Measurements from ENCODE around the gene MRM3. TPM values are rescaled to one million over a fixed set of nuclear protein-coding genes. Genes with fewer than 3 reads are reported as not detected.

Gene MRM3
- total RNA-seq, 2 experiments from 2014 or later, result 29.5 to 47.1 TPM

GRCh38 chr17:811051-811784 is 29.1 kb downstream of the MRM3 start:
- H2AFZ ChIP-seq (ENCODE audit: low read length), result no peak overlapping the region
- no peak overlapping the region for H3K27ac ChIP-seq (ENCODE audit: low read depth, low read length, poor library complexity, severe bottlenecking)
- intact Hi-C loops (cut with micrococcal nuclease; ENCODE audit: unreplicated experiment), result no loop called here
- CTCF ChIA-PET (ENCODE audit: unreplicated experiment), result no interaction called here
- no peaks in the 10 kb centered on the region for H3K9me2 ChIP-seq (ENCODE audit: insufficient read depth, low read length)
- H3K79me2 ChIP-seq (ENCODE audit: insufficient read depth, low read depth, low read length), result no peaks in the 10 kb centered on the region
- no peak overlapping the region for H3K4me2 ChIP-seq (ENCODE audit: low read length)
- POLR2A ChIA-PET, result no interaction called here
- no peaks in the 10 kb centered on the region for H3K4me1 ChIP-seq (ENCODE audit: insufficient read depth, low read length, poor library complexity, severe bottlenecking)
- no peak for DNase-seq (ENCODE audit: low spot score)
- no peaks in the 10 kb centered on the region for H3K9me3 ChIP-seq (ENCODE audit: low read length)
- TF ChIP-seq CTCF (conservative IDR thresholded peaks at IDR 0.05; ENCODE audit: low read length) (no peak), EZH2phosphoT487 (IDR thresholded peaks at IDR 0.05; ENCODE audit: borderline replicate concordance, low read depth, low read length) (no peak)
- H3K4me3 ChIP-seq (ENCODE audit: low read depth, low read length, poor library complexity, severe bottlenecking), result no peak overlapping the region
- H4K20me1 ChIP-seq (ENCODE audit: insufficient read depth, low read length), result no peaks in the 10 kb centered on the region
- no TSS peak for BruUV-seq (replicated peaks)
- H3K36me3 ChIP-seq (ENCODE audit: insufficient read depth, low read length), result no peaks in the 10 kb centered on the region

- intact Hi-C loops (cut with micrococcal nuclease; ENCODE audit: unreplicated experiment), result no loop called here
- no TSS peak for BruUV-seq (replicated peaks)
- Histone ChIP-seq H2AFZ (ENCODE audit: low read length) (no peak overlapping the region), H3K9me3 (ENCODE audit: low read length) (no peaks in the 10 kb centered on the region), H3K79me2 (ENCODE audit: insufficient read depth, low read depth, low read length) (no peaks in the 10 kb centered on the region), H3K4me3 (ENCODE audit: low read depth, low read length, poor library complexity, severe bottlenecking) (no peak overlapping the region), H3K27ac (ENCODE audit: low read depth, low read length, poor library complexity, severe bottlenecking) (no peak overlapping the region), H4K20me1 (ENCODE audit: insufficient read depth, low read length) (no peaks in the 10 kb centered on the region), H3K4me1 (ENCODE audit: insufficient read depth, low read length, poor library complexity, severe bottlenecking) (no peaks in the 10 kb centered on the region), H3K4me2 (ENCODE audit: low read length) (no peak overlapping the region), H3K36me3 (ENCODE audit: insufficient read depth, low read length) (no peaks in the 10 kb centered on the region), H3K9me2 (ENCODE audit: insufficient read depth, low read length) (no peaks in the 10 kb centered on the region)
- POLR2A ChIA-PET, result no interaction called here
- TF ChIP-seq EZH2phosphoT487 (IDR thresholded peaks at IDR 0.05; ENCODE audit: borderline replicate concordance, low read depth, low read length) (no peak), CTCF (conservative IDR thresholded peaks at IDR 0.05; ENCODE audit: low read length) (no peak)
- DNase-seq (ENCODE audit: low spot score), result no peak
- CTCF ChIA-PET (ENCODE audit: unreplicated experiment), result no interaction called here
These were observed 30.6 kb downstream of the MRM3 start for GRCh38 chr17:812638-813204.

- BruUV-seq (replicated peaks), result no TSS peak
- no peak for DNase-seq (ENCODE audit: low spot score)
- no peaks in the 10 kb centered on the region for H3K4me1 ChIP-seq (ENCODE audit: insufficient read depth, low read length, poor library complexity, severe bottlenecking)
- POLR2A ChIA-PET, result no interaction called here
- H3K27ac ChIP-seq (ENCODE audit: low read depth, low read length, poor library complexity, severe bottlenecking), result no peak overlapping the region
- H2AFZ ChIP-seq (ENCODE audit: low read length), result no peak overlapping the region
- no peak overlapping the region for H3K4me2 ChIP-seq (ENCODE audit: low read length)
- intact Hi-C loops (cut with micrococcal nuclease; ENCODE audit: unreplicated experiment), result no loop called here
- H3K4me3 ChIP-seq (ENCODE audit: low read depth, low read length, poor library complexity, severe bottlenecking), result no peak overlapping the region
- CTCF ChIA-PET (ENCODE audit: unreplicated experiment), result interaction anchor here (0.5 kb wide), 1 partner anchor 10 kb away, joined by 4 read pairs; no protein-coding TSS in a partner anchor
- no peaks in the 10 kb centered on the region for H3K9me2 ChIP-seq (ENCODE audit: insufficient read depth, low read length)
- H3K36me3 ChIP-seq (ENCODE audit: insufficient read depth, low read length), result no peaks in the 10 kb centered on the region
- H3K79me2 ChIP-seq (ENCODE audit: insufficient read depth, low read depth, low read length), result no peaks in the 10 kb centered on the region
- no peaks in the 10 kb centered on the region for H3K9me3 ChIP-seq (ENCODE audit: low read length)
- no peak for TF ChIP-seq EZH2phosphoT487 (IDR thresholded peaks at IDR 0.05; ENCODE audit: borderline replicate concordance, low read depth, low read length)
- no peak for TF ChIP-seq CTCF (conservative IDR thresholded peaks at IDR 0.05; ENCODE audit: low read length)
- no peaks in the 10 kb centered on the region for H4K20me1 ChIP-seq (ENCODE audit: insufficient read depth, low read length)
These were observed 32.2 kb downstream of the MRM3 start for GRCh38 chr17:814371-814770.
